HepG2 (cell line): ENCODE data around the gene SPPL2B. TPM values are rescaled to one million over a fixed set of nuclear protein-coding genes. Genes with fewer than 3 reads are reported as not detected.
A peak's percentile ranks its signal among the peaks of the same experiment; 100 is the strongest.

Experiments
- CREM ChIP-seq, 2 experiments: sonication (generic) in 1 of 2; formaldehyde crosslinking in 1 of 2; IDR thresholded peaks; 2 replicates each; pipeline versions ENCODE4 v1.4.0 to v1.6.1; 2016 to 2020; ENCODE audit warnings: antibody characterized with exemption in 1 of 2, mild to moderate bottlenecking in 1 of 2, missing genetic modification reagents in 1 of 2
- DNMT1 ChIP-seq: sonication (generic); formaldehyde crosslinking; IDR thresholded peaks from 2 replicates; pipeline ENCODE4 v1.5.1; 2020; ENCODE audit warnings: mild to moderate bottlenecking, missing genetic modification reagents
- FOXA1 ChIP-seq, 2 experiments: fragments of 450-650 bp in 1 of 2; sonication (generic) in 1 of 2; formaldehyde crosslinking in 1 of 2; IDR thresholded peaks; 2 replicates each; pipeline versions ENCODE4 v1.4.0 to v1.6.1; 2016 to 2020; ENCODE audit warnings: missing genetic modification reagents in 1 of 2
- GFI1 ChIP-seq: sonication (generic); formaldehyde crosslinking; IDR thresholded peaks from 2 replicates; pipeline ENCODE4 v1.5.0; 2020; ENCODE audit warnings: missing genetic modification reagents, mild to moderate bottlenecking, borderline replicate concordance
- MYNN ChIP-seq: sonication (generic); formaldehyde crosslinking; IDR thresholded peaks from 2 replicates; pipeline ENCODE4 v1.4.0; 2020; ENCODE audit warnings: mild to moderate bottlenecking, low read depth, missing genetic modification reagents
- NR2F1 ChIP-seq, 2 experiments: fragments of 450-650 bp in 1 of 2; formaldehyde crosslinking in 1 of 2; IDR thresholded peaks; 2 replicates each; pipeline versions ENCODE4 v1.5.0 to v1.6.1; 2016 to 2020; ENCODE audit warnings: mild to moderate bottlenecking in 1 of 2, missing compliant biosample characterization in 1 of 2, missing genetic modification reagents in 1 of 2, moderate library complexity in 1 of 2
- PRMT3 ChIP-seq: sonication (generic); formaldehyde crosslinking; IDR thresholded peaks from 2 replicates; pipeline ENCODE4 v1.8.1; 2022; ENCODE audit warnings: low read depth, mild to moderate bottlenecking, moderate library complexity, missing genetic modification reagents, borderline replicate concordance
- RBM22 ChIP-seq: fragments of 200-400 bp; formaldehyde crosslinking; optimal IDR thresholded peaks from 2 replicates; pipeline ENCODE3; 2017; ENCODE audit warnings: mild to moderate bottlenecking, low read length, moderate library complexity
- RFXANK ChIP-seq: IDR thresholded peaks from 2 replicates; pipeline ENCODE4 v1.6.1; 2016
- SALL2 ChIP-seq: sonication (generic); formaldehyde crosslinking; IDR thresholded peaks from 2 replicates; pipeline ENCODE4 v1.8.1; 2023; ENCODE audit warnings: mild to moderate bottlenecking, missing genetic modification reagents, inconsistent platforms
- XRCC5 ChIP-seq: fragments of 200-400 bp; formaldehyde crosslinking; optimal IDR thresholded peaks from 2 replicates; pipeline ENCODE3; 2017; ENCODE audit warnings: mild to moderate bottlenecking, low read length
- ZFP1 ChIP-seq: IDR thresholded peaks from 2 replicates; pipeline ENCODE4 v1.6.1; 2016
- ZMAT3 ChIP-seq: sonication (generic); formaldehyde crosslinking; conservative IDR thresholded peaks from 2 replicates; pipeline ENCODE4 v1.7.0; 2021; ENCODE audit warnings: missing genetic modification reagents
- ZNF224 ChIP-seq: sonication (generic); formaldehyde crosslinking; IDR thresholded peaks from 2 replicates; pipeline ENCODE4 v1.5.0; 2020; ENCODE audit warnings: mild to moderate bottlenecking, missing genetic modification reagents
- ZNF367 ChIP-seq: sonication (generic); formaldehyde crosslinking; IDR thresholded peaks from 2 replicates; pipeline ENCODE4 v1.4.0; 2020; ENCODE audit warnings: missing genetic modification reagents, borderline replicate concordance
- polyA plus RNA-seq, 8 experiments: library from polyadenylated mRNA; depleted of rRNA in 3 of 8; stranded (reverse) in 7 of 8; unstranded in 1 of 8; fragments of >200 nt; fragmentation: Illumina TruSeq in 4 of 8; extraction: Trizol in 4 of 8; gene quantifications; 2 replicates each; pipeline versions ENCODE4 v1.2.1 to v1.2.3, GENCODE V29; 2011 to 2016; ENCODE audit warnings: low read depth in 4 of 8, missing spikeins in 1 of 8, mixed read lengths in 1 of 8; ENCODE audit not compliant: insufficient read depth in 1 of 8
- total RNA-seq, 5 experiments: library from RNA; depleted of rRNA; stranded (reverse); fragments of >200 nt; fragmentation: Illumina TruSeq; extraction: Trizol; gene quantifications; 2 replicates each; pipeline ENCODE4 v1.2.3, GENCODE V29; 2016; ENCODE audit warnings: low read depth in 1 of 5
- TF ChIP-seq, protein P1 (sequence below): IDR thresholded peaks from 2 replicates; pipeline ENCODE4 v1.6.1; 2012; ENCODE audit warnings: low read length, improper control_type of control experiment
- TF ChIP-seq, protein P2 (sequence below): sonication (generic); formaldehyde crosslinking; IDR thresholded peaks from 2 replicates; pipeline ENCODE4 v1.5.1; 2020; ENCODE audit warnings: mild to moderate bottlenecking, missing genetic modification reagents, moderate library complexity
- TF ChIP-seq, protein P3 (sequence below): sonication (generic); formaldehyde crosslinking; IDR thresholded peaks from 2 replicates; pipeline ENCODE4 v1.5.1; 2020; ENCODE audit warnings: mild to moderate bottlenecking, moderate library complexity, missing genetic modification reagents

The SPPL2B gene
- total and polyA plus RNA-seq, 2 of the 13 experiments (the other 11 are each of a cell fraction or from before 2014, with no cell fraction given), result 14.9 to 15.2 TPM

DNA sequence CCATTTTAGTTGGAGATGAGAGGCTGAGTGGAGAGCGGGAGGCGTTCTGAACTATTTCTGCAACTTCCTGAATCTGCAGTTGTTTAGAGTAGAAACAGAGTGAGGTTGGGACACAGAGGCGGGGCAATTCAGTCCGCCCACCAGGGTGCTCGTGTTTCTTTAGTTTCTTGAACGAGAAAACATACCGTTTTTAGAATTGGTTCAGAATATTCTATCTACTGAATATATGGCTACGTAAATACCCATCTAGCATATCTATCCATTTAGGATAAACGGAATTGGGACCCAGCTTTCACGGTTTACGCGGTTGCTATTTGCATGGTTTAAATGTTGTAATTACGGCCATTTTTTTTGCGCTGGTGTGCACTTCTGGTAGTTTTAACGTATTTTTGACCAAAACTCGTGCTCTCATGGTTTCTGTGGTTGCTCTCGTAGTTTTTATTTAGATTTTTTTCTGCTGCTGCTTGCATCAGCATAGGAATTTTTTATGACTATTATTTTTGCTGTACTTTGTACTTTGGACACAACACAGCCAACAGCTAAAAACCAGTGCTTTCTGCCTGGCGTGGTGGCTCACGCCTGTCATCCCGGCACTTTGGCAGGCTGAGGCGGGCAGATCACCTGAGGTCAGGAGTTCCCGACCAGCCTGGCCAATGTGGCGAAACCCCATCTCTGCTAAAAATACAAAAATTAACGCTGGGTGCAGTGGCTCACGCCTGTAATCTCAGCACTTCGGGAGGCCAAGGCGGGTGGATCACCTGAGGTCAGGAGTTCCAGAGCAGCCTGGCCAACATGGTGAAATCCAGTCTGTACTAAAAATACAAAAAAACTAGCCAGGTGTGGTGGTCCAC lies 66.2 kb downstream of the SPPL2B start (continued):
- TF ChIP-seq, protein P1, sequence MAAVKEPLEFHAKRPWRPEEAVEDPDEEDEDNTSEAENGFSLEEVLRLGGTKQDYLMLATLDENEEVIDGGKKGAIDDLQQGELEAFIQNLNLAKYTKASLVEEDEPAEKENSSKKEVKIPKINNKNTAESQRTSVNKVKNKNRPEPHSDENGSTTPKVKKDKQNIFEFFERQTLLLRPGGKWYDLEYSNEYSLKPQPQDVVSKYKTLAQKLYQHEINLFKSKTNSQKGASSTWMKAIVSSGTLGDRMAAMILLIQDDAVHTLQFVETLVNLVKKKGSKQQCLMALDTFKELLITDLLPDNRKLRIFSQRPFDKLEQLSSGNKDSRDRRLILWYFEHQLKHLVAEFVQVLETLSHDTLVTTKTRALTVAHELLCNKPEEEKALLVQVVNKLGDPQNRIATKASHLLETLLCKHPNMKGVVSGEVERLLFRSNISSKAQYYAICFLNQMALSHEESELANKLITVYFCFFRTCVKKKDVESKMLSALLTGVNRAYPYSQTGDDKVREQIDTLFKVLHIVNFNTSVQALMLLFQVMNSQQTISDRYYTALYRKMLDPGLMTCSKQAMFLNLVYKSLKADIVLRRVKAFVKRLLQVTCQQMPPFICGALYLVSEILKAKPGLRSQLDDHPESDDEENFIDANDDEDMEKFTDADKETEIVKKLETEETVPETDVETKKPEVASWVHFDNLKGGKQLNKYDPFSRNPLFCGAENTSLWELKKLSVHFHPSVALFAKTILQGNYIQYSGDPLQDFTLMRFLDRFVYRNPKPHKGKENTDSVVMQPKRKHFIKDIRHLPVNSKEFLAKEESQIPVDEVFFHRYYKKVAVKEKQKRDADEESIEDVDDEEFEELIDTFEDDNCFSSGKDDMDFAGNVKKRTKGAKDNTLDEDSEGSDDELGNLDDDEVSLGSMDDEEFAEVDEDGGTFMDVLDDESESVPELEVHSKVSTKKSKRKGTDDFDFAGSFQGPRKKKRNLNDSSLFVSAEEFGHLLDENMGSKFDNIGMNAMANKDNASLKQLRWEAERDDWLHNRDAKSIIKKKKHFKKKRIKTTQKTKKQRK, result no peak
- TF ChIP-seq, protein P2, sequence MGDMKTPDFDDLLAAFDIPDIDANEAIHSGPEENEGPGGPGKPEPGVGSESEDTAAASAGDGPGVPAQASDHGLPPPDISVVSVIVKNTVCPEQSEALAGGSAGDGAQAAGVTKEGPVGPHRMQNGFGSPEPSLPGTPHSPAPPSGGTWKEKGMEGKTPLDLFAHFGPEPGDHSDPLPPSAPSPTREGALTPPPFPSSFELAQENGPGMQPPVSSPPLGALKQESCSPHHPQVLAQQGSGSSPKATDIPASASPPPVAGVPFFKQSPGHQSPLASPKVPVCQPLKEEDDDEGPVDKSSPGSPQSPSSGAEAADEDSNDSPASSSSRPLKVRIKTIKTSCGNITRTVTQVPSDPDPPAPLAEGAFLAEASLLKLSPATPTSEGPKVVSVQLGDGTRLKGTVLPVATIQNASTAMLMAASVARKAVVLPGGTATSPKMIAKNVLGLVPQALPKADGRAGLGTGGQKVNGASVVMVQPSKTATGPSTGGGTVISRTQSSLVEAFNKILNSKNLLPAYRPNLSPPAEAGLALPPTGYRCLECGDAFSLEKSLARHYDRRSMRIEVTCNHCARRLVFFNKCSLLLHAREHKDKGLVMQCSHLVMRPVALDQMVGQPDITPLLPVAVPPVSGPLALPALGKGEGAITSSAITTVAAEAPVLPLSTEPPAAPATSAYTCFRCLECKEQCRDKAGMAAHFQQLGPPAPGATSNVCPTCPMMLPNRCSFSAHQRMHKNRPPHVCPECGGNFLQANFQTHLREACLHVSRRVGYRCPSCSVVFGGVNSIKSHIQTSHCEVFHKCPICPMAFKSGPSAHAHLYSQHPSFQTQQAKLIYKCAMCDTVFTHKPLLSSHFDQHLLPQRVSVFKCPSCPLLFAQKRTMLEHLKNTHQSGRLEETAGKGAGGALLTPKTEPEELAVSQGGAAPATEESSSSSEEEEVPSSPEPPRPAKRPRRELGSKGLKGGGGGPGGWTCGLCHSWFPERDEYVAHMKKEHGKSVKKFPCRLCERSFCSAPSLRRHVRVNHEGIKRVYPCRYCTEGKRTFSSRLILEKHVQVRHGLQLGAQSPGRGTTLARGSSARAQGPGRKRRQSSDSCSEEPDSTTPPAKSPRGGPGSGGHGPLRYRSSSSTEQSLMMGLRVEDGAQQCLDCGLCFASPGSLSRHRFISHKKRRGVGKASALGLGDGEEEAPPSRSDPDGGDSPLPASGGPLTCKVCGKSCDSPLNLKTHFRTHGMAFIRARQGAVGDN (CRISPR knock-in tag), result 0 out of 2 replicates have a peak, but pooled peaks have one; percentile 8
- no peak for TF ChIP-seq RFXANK (CRISPR knock-in tag)
- peak; percentile 41 to 78; a peak in 3 of 4 replicates for TF ChIP-seq NR2F1 (CRISPR knock-in tag; IDR thresholded peaks at IDR 0.05)
- no peak for TF ChIP-seq RBM22
- TF ChIP-seq MYNN (CRISPR knock-in tag), result no peak
- no peak for TF ChIP-seq PRMT3 (CRISPR knock-in tag)
- no peak for TF ChIP-seq ZNF367 (CRISPR knock-in tag)
- no peak for TF ChIP-seq FOXA1 (IDR thresholded peaks at IDR 0.05)
- TF ChIP-seq FOXA1 (CRISPR knock-in tag; IDR thresholded peaks at IDR 0.05), result no peak
- TF ChIP-seq, protein P3, sequence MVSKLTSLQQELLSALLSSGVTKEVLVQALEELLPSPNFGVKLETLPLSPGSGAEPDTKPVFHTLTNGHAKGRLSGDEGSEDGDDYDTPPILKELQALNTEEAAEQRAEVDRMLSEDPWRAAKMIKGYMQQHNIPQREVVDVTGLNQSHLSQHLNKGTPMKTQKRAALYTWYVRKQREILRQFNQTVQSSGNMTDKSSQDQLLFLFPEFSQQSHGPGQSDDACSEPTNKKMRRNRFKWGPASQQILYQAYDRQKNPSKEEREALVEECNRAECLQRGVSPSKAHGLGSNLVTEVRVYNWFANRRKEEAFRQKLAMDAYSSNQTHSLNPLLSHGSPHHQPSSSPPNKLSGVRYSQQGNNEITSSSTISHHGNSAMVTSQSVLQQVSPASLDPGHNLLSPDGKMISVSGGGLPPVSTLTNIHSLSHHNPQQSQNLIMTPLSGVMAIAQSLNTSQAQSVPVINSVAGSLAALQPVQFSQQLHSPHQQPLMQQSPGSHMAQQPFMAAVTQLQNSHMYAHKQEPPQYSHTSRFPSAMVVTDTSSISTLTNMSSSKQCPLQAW (CRISPR knock-in tag), result 0 out of 2 replicates have a peak, but pooled peaks have one; percentile 12
- no peak; the same call in 1 of the 2 replicates for TF ChIP-seq ZMAT3 (CRISPR knock-in tag)
- no peak for TF ChIP-seq DNMT1
- TF ChIP-seq ZFP1 (CRISPR knock-in tag), result no peak
- no peak for TF ChIP-seq CREM (IDR thresholded peaks at IDR 0.05)
- no peak for TF ChIP-seq CREM (CRISPR knock-in tag; IDR thresholded peaks at IDR 0.05)
- TF ChIP-seq SALL2 (CRISPR knock-in tag), result no peak
- TF ChIP-seq ZNF224 (CRISPR knock-in tag), result no peak
- TF ChIP-seq XRCC5, result no peak
- TF ChIP-seq GFI1 (CRISPR knock-in tag), result no peak
